Erythroblast (primary cell): ENCODE results near the gene UPP1.

Experiments used
- GATA1 ChIP-seq: IDR thresholded peaks from 2 replicates; pipeline ENCODE4 v1.6.1; 2011; ENCODE audit warnings: low read depth, mild to moderate bottlenecking, control low read depth, low read length, moderate library complexity
- POLR2A ChIP-seq: IDR thresholded peaks from 2 replicates; pipeline ENCODE4 v1.6.1; 2011; ENCODE audit warnings: mild to moderate bottlenecking, low read length

DNA sequence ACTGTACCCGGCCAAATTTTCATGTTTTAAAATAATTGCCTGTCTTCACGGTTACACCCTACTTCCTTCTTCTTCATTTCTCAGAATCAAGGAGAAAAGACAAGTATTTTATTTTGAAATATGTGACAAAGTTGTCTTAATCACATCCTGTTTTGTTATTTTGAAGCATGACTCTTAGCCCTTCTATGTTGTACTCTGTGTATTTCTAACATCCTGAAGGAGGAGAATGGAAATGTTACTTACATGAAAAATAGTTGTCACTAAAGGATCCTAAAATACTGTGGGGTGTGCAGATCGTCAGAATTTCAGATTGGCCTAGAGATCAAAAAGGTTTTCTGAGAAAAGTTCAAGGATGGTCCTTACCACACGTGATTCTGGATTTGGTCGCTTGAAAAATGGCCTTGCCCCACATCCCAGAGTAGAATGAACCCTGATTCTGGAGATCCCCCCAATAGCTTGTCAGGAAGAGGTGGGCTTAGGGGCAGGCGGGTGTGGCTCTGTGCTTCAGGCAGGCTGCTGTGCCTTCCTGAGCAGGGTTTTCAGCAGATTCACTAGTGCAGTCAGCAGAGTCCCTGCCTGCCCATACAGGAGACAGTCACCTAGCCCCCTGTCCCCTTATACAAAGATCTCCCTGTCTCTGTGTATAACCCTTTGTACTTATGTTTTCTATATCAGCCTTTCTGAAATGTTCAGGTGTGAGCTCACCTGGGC lies 8.6 kb downstream of the UPP1 start:
- TF ChIP-seq POLR2A = no peak
- TF ChIP-seq GATA1 = no peak
